Measurements from ENCODE around the gene ZEB2. TPM values are rescaled to one million over a fixed set of nuclear protein-coding genes. Genes with fewer than 3 reads are reported as not detected.

The ZEB2 gene
- total and polyA plus RNA-seq, 2 donors from 2014 or later, result 8.3 to 136 TPM

DNA sequence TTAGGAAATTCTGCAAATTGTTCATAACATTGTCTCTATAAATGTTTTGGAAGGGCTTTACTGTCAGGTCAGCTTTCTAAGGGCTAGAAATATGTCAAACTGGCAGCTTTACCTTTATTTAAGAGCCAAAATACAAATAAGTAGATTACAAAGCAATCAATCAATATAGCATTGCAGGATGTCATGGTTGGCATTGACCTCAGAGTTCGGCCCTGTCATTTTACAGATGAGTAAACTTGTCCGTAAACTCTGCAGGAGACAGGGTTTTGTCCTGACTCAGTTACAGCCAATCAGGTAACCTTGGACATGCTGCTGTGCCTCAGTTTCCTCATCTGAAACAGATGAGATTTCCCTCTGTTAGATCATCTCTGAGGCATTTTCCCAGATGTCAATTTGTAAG lies 25.9 kb upstream of the ZEB2 start:
- intact Hi-C loops (cut with DNase I), result no loop called here
- no peak overlapping the region for H3K27ac ChIP-seq (ENCODE audit: low read depth in 2 of 2, low read length in 2 of 2)
- TF ChIP-seq, protein P1, sequence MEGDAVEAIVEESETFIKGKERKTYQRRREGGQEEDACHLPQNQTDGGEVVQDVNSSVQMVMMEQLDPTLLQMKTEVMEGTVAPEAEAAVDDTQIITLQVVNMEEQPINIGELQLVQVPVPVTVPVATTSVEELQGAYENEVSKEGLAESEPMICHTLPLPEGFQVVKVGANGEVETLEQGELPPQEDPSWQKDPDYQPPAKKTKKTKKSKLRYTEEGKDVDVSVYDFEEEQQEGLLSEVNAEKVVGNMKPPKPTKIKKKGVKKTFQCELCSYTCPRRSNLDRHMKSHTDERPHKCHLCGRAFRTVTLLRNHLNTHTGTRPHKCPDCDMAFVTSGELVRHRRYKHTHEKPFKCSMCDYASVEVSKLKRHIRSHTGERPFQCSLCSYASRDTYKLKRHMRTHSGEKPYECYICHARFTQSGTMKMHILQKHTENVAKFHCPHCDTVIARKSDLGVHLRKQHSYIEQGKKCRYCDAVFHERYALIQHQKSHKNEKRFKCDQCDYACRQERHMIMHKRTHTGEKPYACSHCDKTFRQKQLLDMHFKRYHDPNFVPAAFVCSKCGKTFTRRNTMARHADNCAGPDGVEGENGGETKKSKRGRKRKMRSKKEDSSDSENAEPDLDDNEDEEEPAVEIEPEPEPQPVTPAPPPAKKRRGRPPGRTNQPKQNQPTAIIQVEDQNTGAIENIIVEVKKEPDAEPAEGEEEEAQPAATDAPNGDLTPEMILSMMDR (IDR thresholded peaks at IDR 0.05; ENCODE audit: borderline replicate concordance, extremely low read depth, insufficient read depth), result no peak
- H3K4me3 ChIP-seq (ENCODE audit: low read length in 3 of 3), result no peak overlapping the region
- no peaks in the 10 kb centered on the region for H3K4me1 ChIP-seq (ENCODE audit: control insufficient read depth in 2 of 3, insufficient read depth in 2 of 3, low read depth in 1 of 3, low read length in 3 of 3)
- FAIRE-seq (no peak), DNase-seq (no peak)
- H3K9me3 ChIP-seq (ENCODE audit: control insufficient read depth in 2 of 3, insufficient read depth in 1 of 3, low read length in 3 of 3), result no peaks in the 10 kb centered on the region
- no peak overlapping the region for H3K9ac ChIP-seq (ENCODE audit: low read length in 3 of 3)
- no peaks in the 10 kb centered on the region for H3K36me3 ChIP-seq (ENCODE audit: control insufficient read depth in 2 of 3, insufficient read depth in 3 of 3, low read length in 3 of 3)
- H3K27me3 ChIP-seq (ENCODE audit: control insufficient read depth, insufficient read depth, low read length), result no peaks in the 10 kb centered on the region

DNA sequence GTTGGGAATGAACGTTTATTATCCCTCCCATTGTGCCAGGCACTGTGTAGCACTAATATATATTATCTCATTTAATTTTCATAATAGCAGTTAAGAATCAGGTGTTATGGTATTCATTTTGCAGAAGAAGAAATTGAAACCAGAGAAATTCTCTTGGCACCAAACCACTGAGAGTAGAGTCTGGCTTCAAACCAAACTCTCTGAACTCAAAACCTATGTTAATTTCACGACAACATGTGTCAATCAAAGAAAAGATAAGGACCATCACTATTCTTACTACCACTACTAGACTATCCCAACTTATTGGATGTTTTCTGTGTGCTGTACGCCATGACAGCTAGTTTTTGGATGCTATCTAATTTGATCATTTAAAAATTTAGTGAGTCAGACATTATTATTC lies 24.1 kb upstream of the ZEB2 start:
- Histone ChIP-seq H3K4me1 (ENCODE audit: control insufficient read depth in 2 of 3, insufficient read depth in 2 of 3, low read depth in 1 of 3, low read length in 3 of 3) (no peaks in the 10 kb centered on the region), H3K9ac (ENCODE audit: low read length in 3 of 3) (no peak overlapping the region), H3K36me3 (ENCODE audit: control insufficient read depth in 2 of 3, insufficient read depth in 3 of 3, low read length in 3 of 3) (no peaks in the 10 kb centered on the region), H3K27ac (ENCODE audit: low read depth in 2 of 2, low read length in 2 of 2) (no peak overlapping the region), H3K9me3 (ENCODE audit: control insufficient read depth in 2 of 3, insufficient read depth in 1 of 3, low read length in 3 of 3) (no peaks in the 10 kb centered on the region), H3K4me3 (ENCODE audit: low read length in 3 of 3) (no peak overlapping the region), H3K27me3 (ENCODE audit: control insufficient read depth, insufficient read depth, low read length) (no peaks in the 10 kb centered on the region)
- TF ChIP-seq, protein P1 (IDR thresholded peaks at IDR 0.05; ENCODE audit: borderline replicate concordance, extremely low read depth, insufficient read depth), result no peak
- no peak for DNase-seq
- intact Hi-C loops (cut with DNase I), result no loop called here
- no peak for FAIRE-seq

DNA sequence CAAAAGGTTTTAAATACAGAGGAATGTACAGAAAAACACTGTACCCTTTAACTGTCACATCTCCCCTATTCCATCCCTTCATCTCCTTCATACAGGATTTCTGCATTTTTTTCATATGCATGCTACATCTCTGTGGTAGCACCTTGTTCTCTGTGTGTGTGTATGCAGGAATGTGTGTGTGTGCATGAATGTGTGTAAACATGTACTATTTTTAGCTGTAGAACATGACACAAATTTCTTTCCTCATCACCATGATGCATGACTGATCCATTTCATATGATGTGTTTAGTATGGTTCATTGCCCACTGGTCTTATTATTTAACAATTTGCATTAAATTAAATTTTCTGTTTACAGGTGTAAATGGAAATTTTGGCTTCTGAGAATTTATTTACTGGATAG lies 21.5 kb upstream of the ZEB2 start:
- H3K27me3 ChIP-seq (ENCODE audit: control insufficient read depth, insufficient read depth, low read length), result no peaks in the 10 kb centered on the region
- H3K4me1 ChIP-seq (ENCODE audit: control insufficient read depth in 2 of 3, insufficient read depth in 2 of 3, low read depth in 1 of 3, low read length in 3 of 3), result no peaks in the 10 kb centered on the region
- DNase-seq (no peak), FAIRE-seq (no peak)
- no peak overlapping the region for H3K27ac ChIP-seq (ENCODE audit: low read depth in 2 of 2, low read length in 2 of 2)
- intact Hi-C loops (cut with DNase I), result no loop called here
- TF ChIP-seq, protein P1 (IDR thresholded peaks at IDR 0.05; ENCODE audit: borderline replicate concordance, extremely low read depth, insufficient read depth), result no peak
- H3K9ac ChIP-seq (ENCODE audit: low read length in 3 of 3), result no peak overlapping the region
- no peak overlapping the region for H3K4me3 ChIP-seq (ENCODE audit: low read length in 3 of 3)
- H3K36me3 ChIP-seq (ENCODE audit: control insufficient read depth in 2 of 3, insufficient read depth in 3 of 3, low read length in 3 of 3), result no peaks in the 10 kb centered on the region
- H3K9me3 ChIP-seq (ENCODE audit: control insufficient read depth in 2 of 3, insufficient read depth in 1 of 3, low read length in 3 of 3), result no peaks in the 10 kb centered on the region

DNA sequence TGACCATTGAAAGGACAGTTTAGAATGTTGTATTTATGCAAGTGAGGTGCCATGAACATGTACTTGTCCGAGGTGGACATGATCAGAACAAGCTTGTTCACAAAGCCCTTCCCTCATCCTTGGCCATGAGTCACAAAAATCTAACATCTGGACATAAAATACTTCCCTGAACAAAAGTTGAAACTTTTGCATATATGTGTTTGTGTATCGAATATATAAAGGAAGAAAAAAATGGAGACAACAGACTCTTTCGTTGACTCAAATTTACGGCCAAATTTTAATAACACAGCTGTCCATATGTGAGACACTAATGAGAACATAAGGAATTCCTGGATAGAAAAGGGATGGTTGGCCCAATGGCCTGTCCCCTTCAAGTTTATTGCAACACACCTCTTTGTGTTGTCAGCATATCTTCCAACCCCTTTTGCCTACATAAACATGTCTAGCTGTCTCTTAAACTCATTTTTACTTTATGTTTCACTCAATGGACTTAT lies 19.4 kb upstream of the ZEB2 start:
- DNase-seq (no peak), FAIRE-seq (no peak)
- H3K4me3 ChIP-seq (ENCODE audit: low read length in 3 of 3), result no peak overlapping the region
- no peak overlapping the region for H3K9ac ChIP-seq (ENCODE audit: low read length in 3 of 3)
- no peaks in the 10 kb centered on the region for H3K9me3 ChIP-seq (ENCODE audit: control insufficient read depth in 2 of 3, insufficient read depth in 1 of 3, low read length in 3 of 3)
- intact Hi-C loops (cut with DNase I), result no loop called here
- no peak overlapping the region for H3K27ac ChIP-seq (ENCODE audit: low read depth in 2 of 2, low read length in 2 of 2)
- no peaks in the 10 kb centered on the region for H3K27me3 ChIP-seq (ENCODE audit: control insufficient read depth, insufficient read depth, low read length)
- no peaks in the 10 kb centered on the region for H3K36me3 ChIP-seq (ENCODE audit: control insufficient read depth in 2 of 3, insufficient read depth in 3 of 3, low read length in 3 of 3)
- TF ChIP-seq, protein P1 (IDR thresholded peaks at IDR 0.05; ENCODE audit: borderline replicate concordance, extremely low read depth, insufficient read depth), result no peak
- no peaks in the 10 kb centered on the region for H3K4me1 ChIP-seq (ENCODE audit: control insufficient read depth in 2 of 3, insufficient read depth in 2 of 3, low read depth in 1 of 3, low read length in 3 of 3)

Measured in kidney (tissue), 14 donors.